OCI-LY7 (cell line): Measurements from ENCODE around the gene LRPAP1. TPM values are rescaled to one million over a fixed set of nuclear protein-coding genes. Genes with fewer than 3 reads are reported as not detected.

ENCODE experiments used
- BruUV-seq: library from RNA; stranded (reverse); fragments of 400-500 nt; replicated peaks from 2 replicates; lab custom pipeline; 2021; lab: Mats Ljungman, UMichigan
- CTCF ChIA-PET: fragments of 300-600 bp; sonication (Branson Sonifier 250); formaldehyde crosslinking; loops from one replicate; lab custom pipeline; 2022; ENCODE audit warnings: antibody characterized with exemption; ENCODE audit not compliant: unreplicated experiment; lab: Charles Lee
- POLR2A ChIA-PET: fragments of 300-600 bp; sonication (Branson Sonifier 250); formaldehyde crosslinking; loops from one replicate; lab custom pipeline; 2022; ENCODE audit warnings: antibody characterized with exemption; lab: Charles Lee
- DNase-seq: peaks from one replicate; pipeline ENCODE4 v3.0.0-alpha.2; 2015; ENCODE audit warnings: low spot score
- H2AFZ ChIP-seq: fragments of 200-600 bp; sonication (generic), shearing (Covaris generic); 2 replicates; pipeline ENCODE4 v1.6.1; 2014; ENCODE audit warnings: mild to moderate bottlenecking, antibody characterized with exemption, low read length, moderate library complexity
- H3K27ac ChIP-seq: fragments of 200-600 bp; sonication (generic); 2 replicates; pipeline ENCODE4 v1.5.1; 2014; ENCODE audit warnings: mixed run types, low read depth, mild to moderate bottlenecking, moderate library complexity, low read length, inconsistent platforms; ENCODE audit not compliant: poor library complexity, severe bottlenecking
- H3K36me3 ChIP-seq: fragments of 200-600 bp; sonication (generic); 2 replicates; pipeline ENCODE4 v1.6.1; 2014; ENCODE audit warnings: mild to moderate bottlenecking, antibody characterized with exemption, low read length, moderate library complexity, mixed read lengths; ENCODE audit not compliant: insufficient read depth
- H3K4me1 ChIP-seq: fragments of 200-600 bp; sonication (generic); 2 replicates; pipeline ENCODE4 v1.5.1; 2014; ENCODE audit warnings: mild to moderate bottlenecking, low read length; ENCODE audit not compliant: insufficient read depth, poor library complexity, severe bottlenecking
- H3K4me2 ChIP-seq: fragments of 200-600 bp; sonication (generic); 2 replicates; pipeline ENCODE4 v1.6.1; 2014; ENCODE audit warnings: mild to moderate bottlenecking, low read length
- H3K4me3 ChIP-seq: fragments of 200-600 bp; sonication (generic); 2 replicates; pipeline ENCODE4 v1.5.1; 2014; ENCODE audit warnings: mild to moderate bottlenecking, low read depth, low read length; ENCODE audit not compliant: poor library complexity, severe bottlenecking
- H3K79me2 ChIP-seq: fragments of 200-600 bp; sonication (generic); 2 replicates; pipeline ENCODE4 v1.6.1; 2016; ENCODE audit warnings: low read depth, mild to moderate bottlenecking, low read length, moderate library complexity, mixed read lengths; ENCODE audit not compliant: insufficient read depth
- H3K9me2 ChIP-seq: fragments of 200-600 bp; sonication (generic); 2 replicates; pipeline ENCODE4 v1.6.1; 2016; ENCODE audit warnings: mild to moderate bottlenecking, low read length, mixed read lengths; ENCODE audit not compliant: insufficient read depth
- H3K9me3 ChIP-seq: fragments of 200-600 bp; sonication (generic); 2 replicates; pipeline ENCODE4 v1.6.1; 2014; ENCODE audit warnings: mild to moderate bottlenecking, mixed run types, low read length, mixed read lengths
- H4K20me1 ChIP-seq: fragments of 200-600 bp; sonication (generic); 2 replicates; pipeline ENCODE4 v1.6.1; 2014; ENCODE audit warnings: mild to moderate bottlenecking, antibody characterized with exemption, low read length, moderate library complexity, mixed read lengths; ENCODE audit not compliant: insufficient read depth
- CTCF ChIP-seq: fragments of 200-600 bp; sonication (generic); conservative IDR thresholded peaks from 2 replicates; pipeline ENCODE4 v1.5.1; 2014; ENCODE audit warnings: mild to moderate bottlenecking, antibody characterized with exemption, low read length, moderate library complexity, mixed read lengths
- EZH2phosphoT487 ChIP-seq: fragments of 200-600 bp; sonication (generic); IDR thresholded peaks from 2 replicates; pipeline ENCODE4 v1.6.1; 2018; ENCODE audit warnings: low read depth, borderline replicate concordance, mild to moderate bottlenecking, mixed run types, antibody characterized with exemption, low read length, moderate library complexity, mixed read lengths
- intact Hi-C: fragments of 100-400 bp; cut with micrococcal nuclease; formaldehyde crosslinking; loops from one replicate; pipeline ENCODE4 v1.10.0; 2022; ENCODE audit not compliant: unreplicated experiment
- total RNA-seq, 2 experiments: library from RNA; depleted of rRNA in 1 of 2; stranded (reverse); fragments of >200 nt in 1 of 2; shearing (Covaris generic) in 1 of 2; gene quantifications; 2 replicates each; pipeline ENCODE4 v1.2.3, GENCODE V29; 2014 to 2022

The LRPAP1 gene
- total RNA-seq, 2 experiments from 2014 or later, result 46.2 to 54.7 TPM

GRCh38 chr4:3520796-3521600 lies 11.2 kb downstream of the LRPAP1 start:
- TF ChIP-seq CTCF (no peak), EZH2phosphoT487 (no peak)
- H4K20me1 ChIP-seq, result no peaks in the 10 kb centered on the region
- BruUV-seq, result no TSS peak

GRCh38 chr4:3520276-3520675 lies 11.9 kb downstream of the LRPAP1 start:
- TF ChIP-seq EZH2phosphoT487, result no peak
- no peak for TF ChIP-seq CTCF
- CTCF ChIA-PET, result no interaction called here
- BruUV-seq, result no TSS peak
- no peak overlapping the region for H2AFZ ChIP-seq
- H3K4me3 ChIP-seq, result no peak overlapping the region
- no peak overlapping the region for H3K4me2 ChIP-seq
- H3K9me3 ChIP-seq, result no peaks in the 10 kb centered on the region
- no peaks in the 10 kb centered on the region for H4K20me1 ChIP-seq
- no peaks in the 10 kb centered on the region for H3K4me1 ChIP-seq
- no peak for DNase-seq
- no peak overlapping the region for H3K27ac ChIP-seq
- intact Hi-C loops, result no loop called here
- POLR2A ChIA-PET, result no interaction called here
- no peaks in the 10 kb centered on the region for H3K9me2 ChIP-seq
- no peaks in the 10 kb centered on the region for H3K79me2 ChIP-seq
- H3K36me3 ChIP-seq, result peaks cover 74% of the 10 kb centered on the region

More at GRCh38 chr4:3520796-3521600, 11.2 kb downstream of the LRPAP1 start:
- intact Hi-C loops, result no loop called here
- Histone ChIP-seq H3K36me3 (peaks cover 71% of the 10 kb centered on the region), H3K79me2 (no peaks in the 10 kb centered on the region), H3K4me2 (no peak overlapping the region), H2AFZ (no peak overlapping the region), H3K9me2 (no peaks in the 10 kb centered on the region), H3K4me3 (no peak overlapping the region), H3K4me1 (no peaks in the 10 kb centered on the region), H3K9me3 (no peaks in the 10 kb centered on the region), H3K27ac (no peak overlapping the region)
- DNase-seq, result no peak
- ChIA-PET CTCF (no interaction called here), POLR2A (no interaction called here)
